HL-60 (cell line): Measurements from ENCODE around the gene A2M.

Experiments
- DNase-seq, 2 experiments: peaks; one replicate each; pipeline ENCODE4 v3.0.0-alpha.2; 2010 to 2020; ENCODE audit warnings: low read depth in 1 of 2, low spot score in 1 of 2
- H3K27ac ChIP-seq: fragments of 250-450 bp; sonication (Bioruptor Pico); replicated peaks from 2 replicates; pipeline ENCODE4 v1.5.1; 2020; ENCODE audit warnings: mild to moderate bottlenecking, moderate library complexity
- H3K27me3 ChIP-seq: fragments of 250-450 bp; sonication (Bioruptor Pico); 2 replicates; pipeline ENCODE4 v1.5.1; 2021; ENCODE audit warnings: mild to moderate bottlenecking, moderate library complexity; ENCODE audit not compliant: insufficient read depth, poor library complexity, severe bottlenecking
- H3K4me3 ChIP-seq: replicated peaks from 2 replicates; pipeline ENCODE4 v1.5.1; 2011; ENCODE audit warnings: mild to moderate bottlenecking, control low read depth, low read length; ENCODE audit not compliant: insufficient read depth
- GABPA ChIP-seq: IDR thresholded peaks from 2 replicates; pipeline ENCODE4 v1.6.1; 2012; ENCODE audit warnings: low read depth
- POLR2AphosphoS5 ChIP-seq: IDR thresholded peaks from 2 replicates; pipeline ENCODE4 v1.6.1; 2012; ENCODE audit warnings: low read depth
- REST ChIP-seq: IDR thresholded peaks from 2 replicates; pipeline ENCODE4 v1.6.1; 2012; ENCODE audit warnings: low read depth; ENCODE audit not compliant: insufficient replicate concordance
- SPI1 ChIP-seq: IDR thresholded peaks from 2 replicates; pipeline ENCODE4 v1.6.1; 2012; ENCODE audit warnings: low read depth, mild to moderate bottlenecking, borderline replicate concordance
- TF ChIP-seq, protein P1 (sequence below): IDR thresholded peaks from one replicate; pipeline ENCODE4 v1.5.1; 2011; ENCODE audit warnings: low read length, control low read depth, inconsistent platforms; ENCODE audit not compliant: insufficient read depth

The A2M gene

DNA sequence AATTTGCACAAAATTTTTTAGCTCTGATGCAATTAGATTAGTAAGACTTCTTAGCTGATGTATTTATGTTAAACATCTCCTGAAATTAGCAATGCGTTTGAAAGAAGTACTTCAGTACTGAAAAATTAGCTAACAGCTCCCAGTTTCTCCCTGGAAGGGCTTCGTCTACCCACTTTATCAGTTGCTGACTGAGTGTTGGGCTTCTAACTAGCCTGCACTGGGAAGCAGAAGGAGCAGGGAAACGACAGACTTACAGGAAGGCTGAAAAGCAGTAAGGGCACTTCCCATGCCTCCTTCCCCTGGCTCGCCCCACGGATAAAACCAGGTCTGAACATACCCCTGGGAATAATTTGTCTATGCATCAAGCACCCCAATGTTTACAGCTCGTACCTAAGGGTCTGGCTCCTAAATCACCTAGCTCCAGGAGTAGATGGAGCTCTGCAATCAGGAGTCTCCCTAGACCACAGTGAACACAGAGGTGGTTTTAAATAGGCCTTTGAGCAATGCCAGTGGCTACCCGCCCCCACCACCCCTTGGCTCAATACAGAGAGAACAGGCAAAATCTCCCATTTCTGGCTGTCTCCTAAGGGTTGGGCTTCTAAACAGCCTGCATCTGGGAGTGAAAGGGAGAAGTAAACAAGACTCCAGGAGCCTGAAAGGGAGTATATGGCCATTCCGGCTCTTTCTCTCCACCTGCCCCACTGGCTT lies 23.7 kb downstream of the A2M start:
- no peak for DNase-seq
- Histone ChIP-seq H3K27ac (no peak overlapping the region), H3K4me3 (no peak overlapping the region), H3K27me3 (no peaks in the 10 kb centered on the region)
- TF ChIP-seq, protein P1, sequence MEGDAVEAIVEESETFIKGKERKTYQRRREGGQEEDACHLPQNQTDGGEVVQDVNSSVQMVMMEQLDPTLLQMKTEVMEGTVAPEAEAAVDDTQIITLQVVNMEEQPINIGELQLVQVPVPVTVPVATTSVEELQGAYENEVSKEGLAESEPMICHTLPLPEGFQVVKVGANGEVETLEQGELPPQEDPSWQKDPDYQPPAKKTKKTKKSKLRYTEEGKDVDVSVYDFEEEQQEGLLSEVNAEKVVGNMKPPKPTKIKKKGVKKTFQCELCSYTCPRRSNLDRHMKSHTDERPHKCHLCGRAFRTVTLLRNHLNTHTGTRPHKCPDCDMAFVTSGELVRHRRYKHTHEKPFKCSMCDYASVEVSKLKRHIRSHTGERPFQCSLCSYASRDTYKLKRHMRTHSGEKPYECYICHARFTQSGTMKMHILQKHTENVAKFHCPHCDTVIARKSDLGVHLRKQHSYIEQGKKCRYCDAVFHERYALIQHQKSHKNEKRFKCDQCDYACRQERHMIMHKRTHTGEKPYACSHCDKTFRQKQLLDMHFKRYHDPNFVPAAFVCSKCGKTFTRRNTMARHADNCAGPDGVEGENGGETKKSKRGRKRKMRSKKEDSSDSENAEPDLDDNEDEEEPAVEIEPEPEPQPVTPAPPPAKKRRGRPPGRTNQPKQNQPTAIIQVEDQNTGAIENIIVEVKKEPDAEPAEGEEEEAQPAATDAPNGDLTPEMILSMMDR = no peak
- no peak for TF ChIP-seq SPI1
- TF ChIP-seq REST = no peak
- no peak for TF ChIP-seq GABPA
- no peak for TF ChIP-seq POLR2AphosphoS5

DNA sequence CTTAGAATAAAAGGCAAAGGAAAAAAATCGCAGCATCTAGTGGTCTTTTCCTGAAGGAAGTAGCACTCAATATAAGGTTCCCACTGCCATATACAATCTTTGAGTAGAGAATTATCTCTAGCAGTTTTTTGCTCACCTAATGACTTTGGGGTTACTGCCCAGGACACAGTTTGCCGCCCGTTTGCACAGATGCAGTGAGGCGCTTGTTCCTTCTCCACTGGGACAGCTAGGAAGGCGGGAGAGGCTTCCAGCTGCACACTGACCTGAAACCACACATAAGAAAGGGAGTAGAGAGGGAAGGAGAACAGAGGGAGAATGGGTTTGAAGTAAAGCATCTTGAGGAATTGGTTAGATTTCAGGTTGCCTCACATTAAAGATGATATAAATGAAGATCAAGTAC lies 25.5 kb downstream of the A2M start:
- DNase-seq = no peak
- Histone ChIP-seq H3K27ac (no peak overlapping the region), H3K27me3 (no peaks in the 10 kb centered on the region), H3K4me3 (no peak overlapping the region)
- TF ChIP-seq SPI1 (no peak), GABPA (no peak), POLR2AphosphoS5 (no peak), REST (no peak)
- TF ChIP-seq, protein P1 = no peak

DNA sequence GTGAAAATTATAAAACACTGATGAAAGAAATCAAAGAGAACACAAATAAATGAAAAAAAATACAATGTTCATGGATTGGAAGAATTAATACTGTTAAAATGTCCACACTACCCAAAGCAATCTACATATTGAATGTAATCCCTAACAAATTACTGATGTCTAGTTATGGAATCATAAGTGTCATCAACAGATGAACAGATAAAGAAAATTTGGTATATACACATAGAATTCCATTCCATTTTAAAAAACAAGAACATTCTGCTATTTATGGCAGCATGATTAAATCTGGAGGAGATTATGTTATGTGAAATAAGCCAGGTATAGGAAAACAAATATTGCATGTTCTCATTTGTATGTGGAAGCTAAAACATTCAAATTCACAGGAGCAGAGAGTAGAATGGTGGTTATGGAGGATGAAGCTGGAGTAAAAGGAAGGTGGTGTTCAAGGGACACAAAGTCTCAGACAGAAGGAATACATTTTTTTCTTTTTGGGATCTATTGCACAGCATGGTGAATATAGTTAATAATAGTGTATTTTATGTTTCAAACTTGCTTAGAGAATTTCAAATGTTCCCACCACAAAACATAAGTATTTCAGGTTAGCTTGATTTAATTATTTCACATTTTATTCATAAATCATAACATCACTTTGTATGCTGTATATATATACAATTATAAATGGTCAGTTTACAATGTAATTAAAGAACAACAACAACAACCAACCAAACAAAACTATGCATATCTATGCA lies 28.5 kb downstream of the A2M start:
- H3K27me3 ChIP-seq = no peaks in the 10 kb centered on the region
- no peak overlapping the region for H3K27ac ChIP-seq
- no peak for DNase-seq
- H3K4me3 ChIP-seq = no peak overlapping the region
- TF ChIP-seq SPI1 (no peak), GABPA (no peak), POLR2AphosphoS5 (no peak), REST (no peak)
- TF ChIP-seq, protein P1 = no peak
